Transverse colon (tissue), 4 donors: ENCODE data around the gene POU2F1. TPM values are rescaled to one million over a fixed set of nuclear protein-coding genes. Genes with fewer than 3 reads are reported as not detected.

Experiments used
- DNase-seq: peaks from one replicate; pipeline ENCODE4 v3.0.0-alpha.2; 2019
- H3K27ac ChIP-seq, 4 donors: fragments of 200-600 bp; sonication (generic); 2 replicates each; pipeline ENCODE4 v1.5.1; 2016 to 2018; ENCODE audit warnings: inconsistent platforms in 4 of 4
- H3K27me3 ChIP-seq: fragments of 200-600 bp; sonication (generic); 2 replicates; pipeline ENCODE4 v1.5.1; 2017; ENCODE audit warnings: inconsistent platforms
- H3K36me3 ChIP-seq, 4 donors: fragments of 200-600 bp; sonication (generic); 2 replicates each; pipeline ENCODE4 v1.5.1; 2017 to 2019; ENCODE audit warnings: inconsistent platforms in 4 of 4
- H3K4me1 ChIP-seq, 4 donors: fragments of 200-600 bp; sonication (generic); 2 replicates each; pipeline ENCODE4 v1.5.1; 2017 to 2020; ENCODE audit warnings: inconsistent platforms in 4 of 4
- H3K4me3 ChIP-seq, 4 donors: fragments of 200-600 bp; sonication (generic); 1 replicate in 1 of 4; 2 replicates in 3 of 4; pipeline versions ENCODE4 v1.5.1 to v1.6.1; 2017 to 2019; ENCODE audit warnings: inconsistent platforms in 4 of 4
- H3K9me3 ChIP-seq, 2 donors: fragments of 200-600 bp; sonication (generic); 2 replicates each; pipeline ENCODE4 v1.5.1; 2017 to 2019; ENCODE audit warnings: inconsistent platforms in 2 of 2
- CTCF ChIP-seq, 5 experiments: fragments of 200-600 bp in 3 of 5; fragments of 450-650 bp in 2 of 5; sonication (generic) in 3 of 5; IDR thresholded peaks; 1 replicate in 2 of 5; 2 replicates in 3 of 5; pipeline ENCODE4 v1.5.1; 2016 to 2017; ENCODE audit warnings: antibody characterized with exemption in 5 of 5, inconsistent platforms in 3 of 5, mild to moderate bottlenecking in 2 of 5, moderate library complexity in 1 of 5
- EP300 ChIP-seq: sonication (generic); formaldehyde crosslinking; IDR thresholded peaks from one replicate; pipeline ENCODE4 v1.6.1; 2017; ENCODE audit warnings: antibody characterized with exemption, low read depth
- POLR2A ChIP-seq: fragments of 450-650 bp; IDR thresholded peaks from one replicate; pipeline ENCODE4 v1.6.1; 2016; ENCODE audit warnings: antibody characterized with exemption, mild to moderate bottlenecking, moderate library complexity
- POLR2AphosphoS5 ChIP-seq, 3 donors: sonication (generic); formaldehyde crosslinking; IDR thresholded peaks; one replicate each; pipeline ENCODE4 v1.6.1; 2016; ENCODE audit warnings: antibody characterized with exemption in 3 of 3
- WGBS, 2 donors: methylation state at CpG; one replicate each; pipeline ENCODE4 v1.1.5; 2018; ENCODE audit warnings: low coverage in 1 of 2; 5-methylcytosine and 5-hydroxymethylcytosine counted together
- in situ Hi-C, 4 donors: fragments of 200-750 bp; cut with MboI; loops; one replicate each; pipeline versions ENCODE4 v1.15.0 to v1.15.1; 2017; ENCODE audit warnings: low sequenced_read_pairs in 3 of 4, low pct_ligation_motif_present in 1 of 4, low pct_unique_long_range_greater_than_20kb in 1 of 4
- intact Hi-C: fragments of 100-400 bp; cut with DNase I; formaldehyde crosslinking; loops from one replicate; pipeline ENCODE4 v1.15.1; 2023; ENCODE audit warnings: low total_unique reads
- total RNA-seq, 4 donors: library from RNA; depleted of rRNA; stranded (reverse); fragments of >200 nt; gene quantifications; one replicate each; pipeline ENCODE4 v1.1.0, GENCODE V29; 2016

Gene POU2F1
- total RNA-seq, 4 donors from 2014 or later, result 6.6 to 31.8 (median 19.0) TPM

DNA sequence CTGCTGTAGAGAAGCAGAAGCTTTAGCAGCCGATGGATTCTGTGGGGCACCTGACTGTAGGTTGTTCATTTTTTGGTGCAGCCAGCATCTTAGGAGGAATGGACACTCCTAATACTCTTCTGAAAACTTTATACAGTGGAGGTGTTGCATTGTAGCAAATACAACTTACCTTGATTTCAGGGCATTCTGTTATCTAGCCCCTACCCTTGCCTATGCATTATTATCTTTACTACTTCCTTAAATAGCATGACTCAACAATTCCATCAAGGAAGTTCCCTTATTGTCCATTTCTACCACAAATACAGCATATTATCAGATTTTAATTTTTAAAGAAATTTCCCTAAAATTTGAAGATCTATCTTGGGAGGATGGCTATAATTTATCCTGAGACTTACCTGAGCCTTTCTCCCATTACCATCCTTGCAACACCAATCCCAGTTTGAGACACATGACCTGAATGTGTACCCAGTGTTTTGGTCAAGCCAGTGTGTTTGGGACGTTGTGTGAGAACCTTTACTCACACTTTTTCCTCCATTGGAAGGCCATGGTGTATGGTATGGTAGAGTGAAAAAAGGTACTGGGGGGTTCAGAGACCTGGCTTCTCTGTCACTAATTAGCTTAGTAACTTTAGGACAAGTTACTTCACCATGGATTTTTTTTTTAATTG lies 9.2 kb downstream of the POU2F1 start:
- H3K36me3 ChIP-seq, result no peaks in the 10 kb centered on the region
- no peak overlapping the region for H3K27ac ChIP-seq
- H3K4me1 ChIP-seq, result peaks cover 0 to 45% (median 23%) of the 10 kb centered on the region in 4 donors
- in situ Hi-C loops (no loop called here), intact Hi-C loops (no loop called here)
- H3K27me3 ChIP-seq, result no peaks in the 10 kb centered on the region
- WGBS, 2 donors, result 63 to 71% methylated on average over 2 of the region's 2 CpGs
- no peaks in the 10 kb centered on the region for H3K9me3 ChIP-seq
- TF ChIP-seq POLR2A, result no peak
- no peak for TF ChIP-seq EP300
- TF ChIP-seq CTCF (IDR thresholded peaks at IDR 0.05), result no peak
- no peak for TF ChIP-seq POLR2AphosphoS5 (IDR thresholded peaks at IDR 0.05)
- no peak for DNase-seq
- no peak overlapping the region for H3K4me3 ChIP-seq

DNA sequence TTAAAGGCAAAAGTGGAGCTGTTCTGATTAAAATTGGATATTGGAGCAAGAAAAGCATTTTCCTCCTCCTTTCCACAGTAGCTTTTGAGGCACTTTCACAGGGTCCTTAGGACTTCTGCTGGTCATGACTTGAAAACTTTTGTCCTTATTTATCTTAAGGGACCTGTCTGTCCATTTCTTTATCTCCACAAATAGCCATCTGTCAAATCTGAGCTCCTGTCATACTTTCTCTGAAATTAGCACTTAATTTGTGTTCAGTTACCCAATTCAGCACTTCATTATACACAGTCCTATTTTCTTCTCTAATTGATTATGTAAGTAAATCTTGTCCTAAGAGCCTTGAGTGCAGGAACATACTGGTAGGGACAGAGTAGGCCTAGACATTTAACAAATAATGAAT lies 9.8 kb downstream of the POU2F1 start:
- TF ChIP-seq CTCF (IDR thresholded peaks at IDR 0.05) (no peak), EP300 (no peak), POLR2A (no peak), POLR2AphosphoS5 (IDR thresholded peaks at IDR 0.05) (no peak)
- in situ Hi-C loops, result no loop called here
- Histone ChIP-seq H3K4me3 (no peak overlapping the region), H3K9me3 (no peaks in the 10 kb centered on the region), H3K36me3 (no peaks in the 10 kb centered on the region), H3K27ac (no peak overlapping the region), H3K27me3 (no peaks in the 10 kb centered on the region), H3K4me1 (peaks cover 0 to 46% (median 23%) of the 10 kb centered on the region in 4 donors)
- no peak for DNase-seq
- intact Hi-C loops, result no loop called here

DNA sequence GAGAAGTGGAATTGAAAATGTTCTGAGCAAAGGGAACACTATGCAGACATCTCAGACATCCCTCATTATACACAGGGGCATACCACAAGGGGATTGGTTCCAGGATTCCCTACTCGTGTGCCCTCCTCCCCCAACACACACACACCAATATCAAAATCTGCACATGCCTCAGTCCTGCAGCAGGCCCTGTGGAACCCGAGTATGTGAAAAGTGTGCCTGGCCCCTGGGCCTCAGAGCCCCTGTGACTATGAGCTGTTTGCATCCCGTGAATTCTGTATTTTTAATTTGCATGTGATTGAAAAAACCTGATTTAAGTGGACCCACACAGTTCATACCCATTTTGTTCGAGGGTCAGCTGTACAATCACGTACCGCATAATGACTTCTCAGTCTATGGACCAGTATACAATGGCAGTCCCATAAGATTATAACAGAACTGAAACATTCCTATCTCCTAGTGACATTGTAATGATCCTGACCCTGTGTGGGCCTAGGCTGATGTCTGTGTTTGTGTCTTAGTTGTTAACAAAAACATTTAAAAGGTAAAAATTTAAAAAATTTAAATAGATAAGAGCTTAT lies 11.3 kb downstream of the POU2F1 start:
- no peak overlapping the region for H3K4me3 ChIP-seq
- no peaks in the 10 kb centered on the region for H3K9me3 ChIP-seq
- in situ Hi-C loops (no loop called here), intact Hi-C loops (no loop called here)
- no peaks in the 10 kb centered on the region for H3K36me3 ChIP-seq
- no peak overlapping the region for H3K27ac ChIP-seq
- no peaks in the 10 kb centered on the region for H3K27me3 ChIP-seq
- WGBS, 2 donors, result 80 to 90% methylated on average over 3 to 6 of the region's 6 CpGs
- peaks cover 0 to 33% (median 17%) of the 10 kb centered on the region in 4 donors for H3K4me1 ChIP-seq
- DNase-seq, result no peak
- no peak for TF ChIP-seq POLR2A

DNA sequence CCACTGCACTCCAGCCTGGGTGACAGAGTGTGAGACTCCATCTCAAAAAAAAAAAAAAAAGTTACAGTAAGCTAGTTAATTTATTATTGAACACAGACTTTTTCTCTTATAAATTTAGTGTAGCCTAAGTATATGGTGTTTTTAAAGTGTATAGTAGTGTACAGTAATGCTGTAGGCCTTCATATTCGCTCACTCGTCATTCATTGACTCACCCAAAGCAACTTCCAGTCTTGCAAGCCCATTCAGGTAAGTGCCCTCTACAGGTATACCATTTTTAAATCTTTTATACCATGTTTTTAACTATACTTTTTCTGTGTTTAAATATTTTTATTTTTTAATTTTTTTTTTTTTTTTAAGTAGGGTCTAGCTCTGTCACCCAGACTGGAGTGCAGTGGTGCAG lies 12.1 kb downstream of the POU2F1 start:
- no peak for TF ChIP-seq POLR2AphosphoS5 (IDR thresholded peaks at IDR 0.05)
- TF ChIP-seq EP300, result no peak
- TF ChIP-seq CTCF (IDR thresholded peaks at IDR 0.05), result no peak
- no peak for TF ChIP-seq POLR2A
- H3K27ac ChIP-seq, result no peak overlapping the region
- H3K4me3 ChIP-seq, result no peak overlapping the region
- peaks cover 0 to 25% (median 13%) of the 10 kb centered on the region in 4 donors for H3K4me1 ChIP-seq
- H3K9me3 ChIP-seq, result no peaks in the 10 kb centered on the region
- no peak for DNase-seq
- in situ Hi-C loops (no loop called here), intact Hi-C loops (no loop called here)
- H3K36me3 ChIP-seq, result no peaks in the 10 kb centered on the region
- 93 to 100% methylated on average over 2 of the region's 2 CpGs for WGBS, 2 donors
- H3K27me3 ChIP-seq, result no peaks in the 10 kb centered on the region
